Neural cell (in vitro differentiated cells): ENCODE results near the gene PXDN. TPM values are rescaled to one million over a fixed set of nuclear protein-coding genes. Genes with fewer than 3 reads are reported as not detected.

ENCODE experiments used
- H2AFZ ChIP-seq: fragments of 200-600, 300-800 bp; sonication (generic), shearing (Covaris generic); 2 replicates; pipeline ENCODE4 v1.6.0; 2014; ENCODE audit warnings: low read depth, mild to moderate bottlenecking, antibody characterized with exemption, low read length, moderate library complexity
- H3F3A ChIP-seq: fragments of 200-600 bp; shearing (Covaris generic); 2 replicates; pipeline ENCODE4 v1.6.1; 2016; ENCODE audit warnings: mild to moderate bottlenecking, moderate library complexity, mixed read lengths, antibody characterized with exemption, low read length; ENCODE audit not compliant: insufficient read depth, poor library complexity, severe bottlenecking
- H3K27ac ChIP-seq: fragments of 200-600, 300-800 bp; sonication (generic), shearing (Covaris generic); 2 replicates; pipeline ENCODE4 v1.5.1; 2014; ENCODE audit warnings: mild to moderate bottlenecking, low read length, moderate library complexity
- H3K27me3 ChIP-seq: fragments of 300-800, 200-600 bp; sonication (generic), shearing (Covaris generic); 2 replicates; pipeline ENCODE4 v1.6.0; 2014; ENCODE audit warnings: mild to moderate bottlenecking, low read depth, low read length, moderate library complexity; ENCODE audit not compliant: insufficient read depth
- H3K36me3 ChIP-seq: fragments of 300-800, 200-600 bp; sonication (generic), shearing (Covaris generic); 2 replicates; pipeline ENCODE4 v1.5.1; 2014; ENCODE audit warnings: mild to moderate bottlenecking, antibody characterized with exemption, low read length, moderate library complexity; ENCODE audit not compliant: insufficient read depth
- H3K4me2 ChIP-seq: fragments of 300-800, 200-600 bp; sonication (generic), shearing (Covaris generic); 2 replicates; pipeline ENCODE4 v1.6.0; 2014; ENCODE audit warnings: mild to moderate bottlenecking, low read length
- H3K4me3 ChIP-seq: fragments of 300-800, 200-600 bp; sonication (generic), shearing (Covaris generic); 2 replicates; pipeline ENCODE4 v1.5.1; 2014; ENCODE audit warnings: mild to moderate bottlenecking, low read length, moderate library complexity
- H3K79me2 ChIP-seq: fragments of 200-600 bp; shearing (Covaris generic); replicated peaks from 2 replicates; pipeline ENCODE4 v1.6.0; 2014; ENCODE audit warnings: mild to moderate bottlenecking, low read length, moderate library complexity; ENCODE audit not compliant: insufficient read depth
- H3K9ac ChIP-seq: fragments of 300-800, 200-600 bp; sonication (generic), shearing (Covaris generic); 2 replicates; pipeline ENCODE4 v1.6.1; 2016; ENCODE audit warnings: mild to moderate bottlenecking, low read length, mixed read lengths
- H3K9me2 ChIP-seq: fragments of 200-600 bp; shearing (Covaris generic); 2 replicates; pipeline ENCODE4 v1.6.1; 2016; ENCODE audit warnings: mild to moderate bottlenecking, low read length, mixed read lengths; ENCODE audit not compliant: insufficient read depth
- H3K9me3 ChIP-seq: fragments of 200-600, 300-800 bp; sonication (generic), shearing (Covaris generic); 2 replicates; pipeline ENCODE4 v1.6.1; 2016; ENCODE audit warnings: mild to moderate bottlenecking, mixed run types, low read length, moderate library complexity, mixed read lengths
- H4K20me1 ChIP-seq: fragments of 200-600 bp; shearing (Covaris generic); 2 replicates; pipeline ENCODE4 v1.6.1; 2016; ENCODE audit warnings: mild to moderate bottlenecking, mixed run types; ENCODE audit not compliant: insufficient read depth
- EP300 ChIP-seq: fragments of 450-650 bp; conservative IDR thresholded peaks from 2 replicates; pipeline ENCODE4 v1.6.1; 2014; ENCODE audit warnings: antibody characterized with exemption, mild to moderate bottlenecking, moderate library complexity; ENCODE audit not compliant: poor library complexity, severe bottlenecking
- EZH2 ChIP-seq: fragments of 200-600, 300-800 bp; shearing (Covaris generic), sonication (generic); IDR thresholded peaks from 2 replicates; pipeline ENCODE4 v1.6.1; 2014; ENCODE audit warnings: antibody characterized with exemption, low read length, borderline replicate concordance, mild to moderate bottlenecking; ENCODE audit not compliant: insufficient read depth, poor library complexity, severe bottlenecking
- MXI1 ChIP-seq: fragments of 450-650 bp; conservative IDR thresholded peaks from 2 replicates; pipeline ENCODE4 v1.6.1; 2014; ENCODE audit warnings: antibody characterized with exemption, mild to moderate bottlenecking; ENCODE audit not compliant: poor library complexity, severe bottlenecking
- POLR2AphosphoS5 ChIP-seq: IDR thresholded peaks from 2 replicates; pipeline ENCODE4 v1.6.1; 2012
- RAD21 ChIP-seq: fragments of 450-650 bp; conservative IDR thresholded peaks from 2 replicates; pipeline ENCODE4 v1.6.1; 2014; ENCODE audit warnings: antibody characterized with exemption, mild to moderate bottlenecking, moderate library complexity
- SMC3 ChIP-seq: fragments of 450-650 bp; conservative IDR thresholded peaks from 2 replicates; pipeline ENCODE4 v1.6.1; 2014; ENCODE audit warnings: antibody characterized with exemption, mild to moderate bottlenecking, moderate library complexity; ENCODE audit not compliant: poor library complexity
- TAF1 ChIP-seq: IDR thresholded peaks from 2 replicates; pipeline ENCODE4 v1.6.1; 2012; ENCODE audit warnings: low read depth
- polyA plus RNA-seq: library from polyadenylated mRNA; depleted of rRNA; stranded (reverse); fragments of >200 nt; gene quantifications from 2 replicates; pipeline ENCODE4 v1.2.3, GENCODE V29; 2014
- TF ChIP-seq, protein P1 (sequence below): IDR thresholded peaks from 2 replicates; pipeline ENCODE4 v1.6.1; 2012; ENCODE audit warnings: borderline replicate concordance
- TF ChIP-seq, protein P2 (sequence below): fragments of 450-650 bp; IDR thresholded peaks from 2 replicates; pipeline ENCODE4 v1.5.1; 2014; ENCODE audit warnings: antibody characterized with exemption, mild to moderate bottlenecking, moderate library complexity; ENCODE audit not compliant: poor library complexity, severe bottlenecking

The PXDN gene
- polyA plus RNA-seq, 1 donor from 2014 or later: 181 TPM

GRCh38 chr2:1601067-1601412 lies 143.3 kb downstream of the PXDN start:
- Histone ChIP-seq H2AFZ (no peak overlapping the region), H3K9ac (no peak overlapping the region), H3K4me3 (no peak overlapping the region), H3K9me2 (no peaks in the 10 kb centered on the region), H3F3A (no peaks in the 10 kb centered on the region), H3K9me3 (no peaks in the 10 kb centered on the region), H3K79me2 (no peaks in the 10 kb centered on the region), H3K27me3 (no peaks in the 10 kb centered on the region), H3K27ac (no peak overlapping the region), H3K4me2 (no peak overlapping the region), H3K36me3 (no peaks in the 10 kb centered on the region), H4K20me1 (no peaks in the 10 kb centered on the region)
- no peak for TF ChIP-seq EZH2
- TF ChIP-seq TAF1: no peak
- TF ChIP-seq SMC3: no peak
- no peak for TF ChIP-seq POLR2AphosphoS5
- no peak for TF ChIP-seq EP300
- no peak for TF ChIP-seq MXI1
- no peak for TF ChIP-seq RAD21
- TF ChIP-seq, protein P1, sequence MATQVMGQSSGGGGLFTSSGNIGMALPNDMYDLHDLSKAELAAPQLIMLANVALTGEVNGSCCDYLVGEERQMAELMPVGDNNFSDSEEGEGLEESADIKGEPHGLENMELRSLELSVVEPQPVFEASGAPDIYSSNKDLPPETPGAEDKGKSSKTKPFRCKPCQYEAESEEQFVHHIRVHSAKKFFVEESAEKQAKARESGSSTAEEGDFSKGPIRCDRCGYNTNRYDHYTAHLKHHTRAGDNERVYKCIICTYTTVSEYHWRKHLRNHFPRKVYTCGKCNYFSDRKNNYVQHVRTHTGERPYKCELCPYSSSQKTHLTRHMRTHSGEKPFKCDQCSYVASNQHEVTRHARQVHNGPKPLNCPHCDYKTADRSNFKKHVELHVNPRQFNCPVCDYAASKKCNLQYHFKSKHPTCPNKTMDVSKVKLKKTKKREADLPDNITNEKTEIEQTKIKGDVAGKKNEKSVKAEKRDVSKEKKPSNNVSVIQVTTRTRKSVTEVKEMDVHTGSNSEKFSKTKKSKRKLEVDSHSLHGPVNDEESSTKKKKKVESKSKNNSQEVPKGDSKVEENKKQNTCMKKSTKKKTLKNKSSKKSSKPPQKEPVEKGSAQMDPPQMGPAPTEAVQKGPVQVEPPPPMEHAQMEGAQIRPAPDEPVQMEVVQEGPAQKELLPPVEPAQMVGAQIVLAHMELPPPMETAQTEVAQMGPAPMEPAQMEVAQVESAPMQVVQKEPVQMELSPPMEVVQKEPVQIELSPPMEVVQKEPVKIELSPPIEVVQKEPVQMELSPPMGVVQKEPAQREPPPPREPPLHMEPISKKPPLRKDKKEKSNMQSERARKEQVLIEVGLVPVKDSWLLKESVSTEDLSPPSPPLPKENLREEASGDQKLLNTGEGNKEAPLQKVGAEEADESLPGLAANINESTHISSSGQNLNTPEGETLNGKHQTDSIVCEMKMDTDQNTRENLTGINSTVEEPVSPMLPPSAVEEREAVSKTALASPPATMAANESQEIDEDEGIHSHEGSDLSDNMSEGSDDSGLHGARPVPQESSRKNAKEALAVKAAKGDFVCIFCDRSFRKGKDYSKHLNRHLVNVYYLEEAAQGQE: no peak
- TF ChIP-seq, protein P2, sequence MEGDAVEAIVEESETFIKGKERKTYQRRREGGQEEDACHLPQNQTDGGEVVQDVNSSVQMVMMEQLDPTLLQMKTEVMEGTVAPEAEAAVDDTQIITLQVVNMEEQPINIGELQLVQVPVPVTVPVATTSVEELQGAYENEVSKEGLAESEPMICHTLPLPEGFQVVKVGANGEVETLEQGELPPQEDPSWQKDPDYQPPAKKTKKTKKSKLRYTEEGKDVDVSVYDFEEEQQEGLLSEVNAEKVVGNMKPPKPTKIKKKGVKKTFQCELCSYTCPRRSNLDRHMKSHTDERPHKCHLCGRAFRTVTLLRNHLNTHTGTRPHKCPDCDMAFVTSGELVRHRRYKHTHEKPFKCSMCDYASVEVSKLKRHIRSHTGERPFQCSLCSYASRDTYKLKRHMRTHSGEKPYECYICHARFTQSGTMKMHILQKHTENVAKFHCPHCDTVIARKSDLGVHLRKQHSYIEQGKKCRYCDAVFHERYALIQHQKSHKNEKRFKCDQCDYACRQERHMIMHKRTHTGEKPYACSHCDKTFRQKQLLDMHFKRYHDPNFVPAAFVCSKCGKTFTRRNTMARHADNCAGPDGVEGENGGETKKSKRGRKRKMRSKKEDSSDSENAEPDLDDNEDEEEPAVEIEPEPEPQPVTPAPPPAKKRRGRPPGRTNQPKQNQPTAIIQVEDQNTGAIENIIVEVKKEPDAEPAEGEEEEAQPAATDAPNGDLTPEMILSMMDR: no peak

DNA sequence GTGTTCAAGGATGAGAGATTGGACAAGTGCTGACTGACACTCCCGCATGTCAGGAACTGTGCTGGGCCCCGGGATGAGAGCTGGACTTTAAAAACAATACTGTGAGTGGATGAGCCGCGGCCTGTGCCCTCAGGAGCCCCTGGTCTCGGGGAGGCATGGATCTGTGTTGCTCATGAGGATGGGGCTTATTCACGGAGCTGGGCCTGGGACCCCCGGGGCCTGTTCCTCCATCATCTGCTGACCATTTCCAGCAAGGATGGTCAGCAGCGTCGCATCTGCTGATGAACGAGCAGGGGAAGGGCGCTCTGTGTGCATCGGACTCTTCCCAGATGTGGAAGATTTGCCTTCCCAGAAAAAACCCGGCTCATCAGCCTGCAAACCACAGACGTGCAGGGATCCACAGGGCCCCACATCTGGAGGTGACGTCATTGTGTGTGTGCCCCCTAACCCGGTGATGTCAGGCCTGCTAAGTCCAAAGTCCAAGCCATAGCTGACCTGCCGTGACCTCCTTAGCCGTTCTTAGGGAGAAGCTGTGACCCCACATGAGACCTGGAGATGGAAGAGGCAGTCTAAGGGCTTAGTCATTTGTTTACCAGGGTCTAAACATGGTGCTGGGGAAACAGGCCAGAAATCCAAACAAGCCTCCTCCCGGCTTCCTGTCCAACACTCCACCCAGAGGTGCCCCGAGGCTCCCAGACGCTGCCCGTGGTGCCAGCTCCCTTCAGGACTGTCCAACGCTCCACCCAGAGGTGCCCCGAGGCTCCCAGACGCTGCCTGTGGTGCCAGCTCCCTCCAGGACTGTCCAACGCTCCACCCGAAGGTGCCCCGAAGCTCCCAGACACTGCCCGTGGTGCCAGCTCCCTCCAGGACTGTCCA lies 143.9 kb downstream of the PXDN start:
- Histone ChIP-seq H3K36me3 (no peaks in the 10 kb centered on the region), H3K9ac (no peak overlapping the region), H3K79me2 (no peaks in the 10 kb centered on the region), H3K9me2 (no peaks in the 10 kb centered on the region), H4K20me1 (no peaks in the 10 kb centered on the region), H3K4me3 (no peak overlapping the region), H3F3A (no peaks in the 10 kb centered on the region), H3K27ac (no peak overlapping the region), H3K27me3 (no peaks in the 10 kb centered on the region), H3K9me3 (no peaks in the 10 kb centered on the region), H2AFZ (no peak overlapping the region), H3K4me2 (no peak overlapping the region)
- TF ChIP-seq, protein P2: no peak
- no peak for TF ChIP-seq TAF1
- TF ChIP-seq MXI1: no peak
- no peak for TF ChIP-seq EP300
- no peak for TF ChIP-seq EZH2
- no peak for TF ChIP-seq RAD21
- TF ChIP-seq, protein P1: no peak
- no peak for TF ChIP-seq SMC3
- no peak for TF ChIP-seq POLR2AphosphoS5
